ENCODE measurements around the gene MYO3B.

MYO3B gene

DNA sequence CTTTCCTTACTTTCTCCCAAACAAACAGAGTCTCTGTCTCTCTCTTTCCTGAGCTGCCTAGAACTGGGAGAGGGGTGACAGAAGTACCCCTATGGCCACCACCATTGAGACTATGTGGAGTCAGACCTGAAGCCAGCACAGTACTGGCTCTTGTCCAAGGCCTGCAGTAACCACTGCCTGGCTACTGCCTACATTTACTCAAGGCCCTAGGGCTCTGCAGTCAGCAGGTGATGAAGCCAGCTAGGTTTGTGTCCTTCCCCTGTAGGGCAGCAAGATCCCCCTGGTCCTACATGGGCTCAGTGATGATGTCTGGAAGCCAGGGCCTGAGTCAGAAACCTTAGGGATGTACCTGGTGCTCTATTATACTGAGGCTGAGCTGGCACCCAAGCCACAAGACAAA, 12.2 kb downstream of the MYO3B start:
- TF ChIP-seq EZH2phosphoT487 (IDR thresholded peaks at IDR 0.05; ENCODE audit: borderline replicate concordance, low read length) (no peak), CTCF (IDR thresholded peaks at IDR 0.05; ENCODE audit: low read depth, low read length, poor library complexity, severe bottlenecking) (no peak)
- H3K4me3 ChIP-seq (ENCODE audit: low read length) = no peak overlapping the region
- peaks cover 9% of the 10 kb centered on the region for H3K9me3 ChIP-seq (ENCODE audit: control insufficient read depth, insufficient read depth, low read length)
- no peaks in the 10 kb centered on the region for H3K4me1 ChIP-seq (ENCODE audit: control insufficient read depth, low read length)
- no peaks in the 10 kb centered on the region for H3F3A ChIP-seq (ENCODE audit: control insufficient read depth, insufficient read depth)
- H3K27ac ChIP-seq (ENCODE audit: low read depth, low read length) = no peak overlapping the region
- H3K27me3 ChIP-seq (ENCODE audit: control insufficient read depth, low read length) = no peaks in the 10 kb centered on the region
- no peaks in the 10 kb centered on the region for H4K20me1 ChIP-seq (ENCODE audit: control insufficient read depth, insufficient read depth, low read depth, low read length)
- no peak overlapping the region for H3K4me2 ChIP-seq (ENCODE audit: low read length)
- no peaks in the 10 kb centered on the region for H3K79me2 ChIP-seq (ENCODE audit: control insufficient read depth, low read length)
- H3K9me2 ChIP-seq (replicated peaks; ENCODE audit: control insufficient read depth, low read length) = no peaks in the 10 kb centered on the region
- H3K36me3 ChIP-seq (ENCODE audit: control insufficient read depth, low read length) = peaks cover 2% of the 10 kb centered on the region; the same call in 1 of the 2 replicates

- Histone ChIP-seq H3F3A (ENCODE audit: control insufficient read depth, insufficient read depth) (no peaks in the 10 kb centered on the region), H3K27ac (ENCODE audit: low read depth, low read length) (no peak overlapping the region)
These were observed 13.4 kb downstream of the MYO3B start for GRCh38 chr2:170191166-170191866.

DNA sequence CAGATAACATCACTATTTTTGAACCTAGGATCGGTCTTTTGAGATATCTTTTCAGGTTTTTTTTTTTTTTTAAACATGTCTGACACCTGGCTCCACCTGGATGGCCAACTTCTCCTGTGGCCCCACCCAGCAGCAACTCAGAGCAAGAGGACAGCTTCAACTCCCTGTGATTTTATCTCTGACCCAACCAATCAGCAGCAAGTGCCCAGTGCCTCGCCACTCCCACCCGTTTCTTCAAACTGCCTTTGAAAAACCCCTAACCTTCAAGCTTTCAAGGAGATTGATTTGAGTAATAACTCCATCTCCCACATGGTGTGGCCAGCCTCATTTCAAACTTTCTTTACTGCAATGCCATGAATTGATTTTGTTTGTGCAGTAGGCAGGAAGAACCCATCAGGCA, 19.0 kb downstream of the MYO3B start:
- Histone ChIP-seq H3K9me2 (replicated peaks; ENCODE audit: control insufficient read depth, low read length) (no peaks in the 10 kb centered on the region), H3K4me3 (ENCODE audit: low read length) (no peak overlapping the region), H3K36me3 (ENCODE audit: control insufficient read depth, low read length) (no peaks in the 10 kb centered on the region), H3K27ac (ENCODE audit: low read depth, low read length) (no peak overlapping the region), H3K79me2 (ENCODE audit: control insufficient read depth, low read length) (no peaks in the 10 kb centered on the region), H3F3A (ENCODE audit: control insufficient read depth, insufficient read depth) (no peaks in the 10 kb centered on the region), H3K9me3 (ENCODE audit: control insufficient read depth, insufficient read depth, low read length) (no peaks in the 10 kb centered on the region), H4K20me1 (ENCODE audit: control insufficient read depth, insufficient read depth, low read depth, low read length) (no peaks in the 10 kb centered on the region), H3K4me1 (ENCODE audit: control insufficient read depth, low read length) (peaks cover 3% of the 10 kb centered on the region; the same call in 1 of the 2 replicates), H3K27me3 (ENCODE audit: control insufficient read depth, low read length) (no peaks in the 10 kb centered on the region), H3K4me2 (ENCODE audit: low read length) (no peak overlapping the region)
- TF ChIP-seq CTCF (IDR thresholded peaks at IDR 0.05; ENCODE audit: low read depth, low read length, poor library complexity, severe bottlenecking) = no peak
- no peak for TF ChIP-seq EZH2phosphoT487 (IDR thresholded peaks at IDR 0.05; ENCODE audit: borderline replicate concordance, low read length)

More at GRCh38 chr2:170191166-170191866, 13.4 kb downstream of the MYO3B start:
- Histone ChIP-seq H3K4me1 (ENCODE audit: control insufficient read depth, low read length) (no peaks in the 10 kb centered on the region), H3K4me3 (ENCODE audit: low read length) (no peak overlapping the region), H4K20me1 (ENCODE audit: control insufficient read depth, insufficient read depth, low read depth, low read length) (no peaks in the 10 kb centered on the region), H3K4me2 (ENCODE audit: low read length) (no peak overlapping the region), H3K27me3 (ENCODE audit: control insufficient read depth, low read length) (no peaks in the 10 kb centered on the region), H3K79me2 (ENCODE audit: control insufficient read depth, low read length) (no peaks in the 10 kb centered on the region), H3K9me3 (ENCODE audit: control insufficient read depth, insufficient read depth, low read length) (no peaks in the 10 kb centered on the region), H3K36me3 (ENCODE audit: control insufficient read depth, low read length) (no peaks in the 10 kb centered on the region), H3K9me2 (replicated peaks; ENCODE audit: control insufficient read depth, low read length) (no peaks in the 10 kb centered on the region)
- TF ChIP-seq CTCF (IDR thresholded peaks at IDR 0.05; ENCODE audit: low read depth, low read length, poor library complexity, severe bottlenecking) = no peak
- TF ChIP-seq EZH2phosphoT487 (IDR thresholded peaks at IDR 0.05; ENCODE audit: borderline replicate concordance, low read length) = no peak

Data from DOHH2 (cell line).